Suprapubic skin (tissue), 4 donors: ENCODE results near the gene PSAP. TPM values are rescaled to one million over a fixed set of nuclear protein-coding genes. Genes with fewer than 3 reads are reported as not detected.

ENCODE experiments used
- DNase-seq, 2 donors: peaks; one replicate each; pipeline ENCODE4 v3.0.0-alpha.2; 2019; ENCODE audit warnings: low spot score in 2 of 2
- H3K27ac ChIP-seq: fragments of 200-600 bp; sonication (generic); one replicate; pipeline ENCODE4 v1.5.1; 2019
- H3K27me3 ChIP-seq: fragments of 200-600 bp; sonication (generic); one replicate; pipeline ENCODE4 v1.5.1; 2019
- H3K36me3 ChIP-seq: fragments of 200-600 bp; sonication (generic); one replicate; pipeline ENCODE4 v1.5.1; 2019
- H3K4me1 ChIP-seq: fragments of 200-600 bp; sonication (generic); one replicate; pipeline ENCODE4 v1.5.1; 2019
- H3K4me3 ChIP-seq: fragments of 200-600 bp; sonication (generic); one replicate; pipeline ENCODE4 v1.5.1; 2019; ENCODE audit warnings: mild to moderate bottlenecking
- H3K9me3 ChIP-seq: fragments of 200-600 bp; sonication (generic); one replicate; pipeline ENCODE4 v1.5.1; 2019
- EP300 ChIP-seq: sonication (generic); formaldehyde crosslinking; IDR thresholded peaks from one replicate; pipeline ENCODE4 v1.6.1; 2017; ENCODE audit warnings: antibody characterized with exemption
- POLR2A ChIP-seq, 2 donors: fragments of 450-650 bp; IDR thresholded peaks; one replicate each; pipeline ENCODE4 v1.6.1; 2017; ENCODE audit warnings: antibody characterized with exemption in 2 of 2, mild to moderate bottlenecking in 2 of 2, moderate library complexity in 2 of 2
- POLR2AphosphoS5 ChIP-seq, 3 donors: sonication (generic); formaldehyde crosslinking; IDR thresholded peaks; one replicate each; pipeline ENCODE4 v1.6.1; 2017; ENCODE audit warnings: antibody characterized with exemption in 3 of 3
- WGBS: methylation state at CpG from one replicate; pipeline ENCODE4 v1.1.5; 2018; 5-methylcytosine and 5-hydroxymethylcytosine counted together
- total RNA-seq, 4 donors: library from RNA; depleted of rRNA; stranded (reverse); fragments of >200 nt; gene quantifications; one replicate each; pipeline ENCODE4 v1.1.0, GENCODE V29; 2016
- TF ChIP-seq, protein P1 (sequence below), 2 donors: fragments of 200-600 bp in 1 of 2; fragments of 450-650 bp in 1 of 2; sonication (generic) in 1 of 2; IDR thresholded peaks; one replicate each; pipeline ENCODE4 v1.5.1; 2016 to 2019; ENCODE audit warnings: antibody characterized with exemption in 2 of 2, mild to moderate bottlenecking in 1 of 2, moderate library complexity in 1 of 2

PSAP gene
- total RNA-seq, 4 donors from 2014 or later: 391 to 548 (median 468) TPM

DNA sequence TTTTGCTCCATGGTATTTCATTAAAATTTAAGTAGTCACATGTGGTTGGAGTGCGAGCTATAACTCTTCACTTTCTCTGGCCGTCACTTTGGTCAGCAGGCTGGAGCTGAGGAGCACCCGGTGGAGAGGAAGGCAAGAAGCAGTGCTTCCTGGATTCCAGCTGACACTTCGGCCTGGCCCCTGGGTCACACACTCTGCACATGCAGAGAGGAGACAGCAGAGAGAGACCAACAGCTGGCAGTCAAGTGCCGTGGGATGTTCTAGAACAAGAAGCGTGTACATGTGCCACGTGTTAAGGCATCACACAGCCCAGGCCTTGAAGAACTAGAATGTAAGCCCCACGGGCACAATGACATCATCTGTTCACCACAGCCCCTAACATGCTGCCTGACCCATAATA lies 30.1 kb downstream of the PSAP start:
- H3K27ac ChIP-seq: no peak overlapping the region
- no peak for TF ChIP-seq POLR2AphosphoS5 (IDR thresholded peaks at IDR 0.05)
- TF ChIP-seq, protein P1, sequence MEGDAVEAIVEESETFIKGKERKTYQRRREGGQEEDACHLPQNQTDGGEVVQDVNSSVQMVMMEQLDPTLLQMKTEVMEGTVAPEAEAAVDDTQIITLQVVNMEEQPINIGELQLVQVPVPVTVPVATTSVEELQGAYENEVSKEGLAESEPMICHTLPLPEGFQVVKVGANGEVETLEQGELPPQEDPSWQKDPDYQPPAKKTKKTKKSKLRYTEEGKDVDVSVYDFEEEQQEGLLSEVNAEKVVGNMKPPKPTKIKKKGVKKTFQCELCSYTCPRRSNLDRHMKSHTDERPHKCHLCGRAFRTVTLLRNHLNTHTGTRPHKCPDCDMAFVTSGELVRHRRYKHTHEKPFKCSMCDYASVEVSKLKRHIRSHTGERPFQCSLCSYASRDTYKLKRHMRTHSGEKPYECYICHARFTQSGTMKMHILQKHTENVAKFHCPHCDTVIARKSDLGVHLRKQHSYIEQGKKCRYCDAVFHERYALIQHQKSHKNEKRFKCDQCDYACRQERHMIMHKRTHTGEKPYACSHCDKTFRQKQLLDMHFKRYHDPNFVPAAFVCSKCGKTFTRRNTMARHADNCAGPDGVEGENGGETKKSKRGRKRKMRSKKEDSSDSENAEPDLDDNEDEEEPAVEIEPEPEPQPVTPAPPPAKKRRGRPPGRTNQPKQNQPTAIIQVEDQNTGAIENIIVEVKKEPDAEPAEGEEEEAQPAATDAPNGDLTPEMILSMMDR (IDR thresholded peaks at IDR 0.05): no peak
- peaks cover 98% of the 10 kb centered on the region for H3K36me3 ChIP-seq
- no peak for DNase-seq
- H3K4me3 ChIP-seq: no peak overlapping the region
- no peaks in the 10 kb centered on the region for H3K27me3 ChIP-seq
- peaks cover 8% of the 10 kb centered on the region for H3K4me1 ChIP-seq
- no peaks in the 10 kb centered on the region for H3K9me3 ChIP-seq
- WGBS: 78% methylated on average over 8 of the region's 8 CpGs

DNA sequence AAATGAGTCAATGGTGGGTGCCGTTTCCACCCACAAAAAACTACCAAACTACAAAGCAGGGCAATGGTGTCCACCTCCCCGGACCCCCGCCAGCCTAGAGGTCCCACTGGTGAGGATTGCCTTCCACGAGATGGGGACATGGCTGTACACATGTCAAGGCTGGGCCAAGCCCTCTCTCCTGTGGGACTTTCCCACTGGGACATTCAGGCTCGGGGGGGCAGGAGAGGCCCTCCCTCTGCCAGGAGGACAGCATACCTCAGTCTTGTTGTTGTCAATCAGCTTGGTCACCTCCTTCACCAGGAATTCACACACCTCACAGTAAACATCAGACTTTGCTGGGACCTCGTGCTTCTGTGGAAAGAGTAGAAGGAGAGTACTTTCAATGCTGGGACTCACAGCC lies 31.1 kb downstream of the PSAP start:
- Histone ChIP-seq H3K27me3 (no peaks in the 10 kb centered on the region), H3K36me3 (peaks cover 98% of the 10 kb centered on the region), H3K27ac (no peak overlapping the region), H3K4me3 (no peak overlapping the region), H3K4me1 (peaks cover 8% of the 10 kb centered on the region), H3K9me3 (no peaks in the 10 kb centered on the region)
- 90% methylated on average over 4 of the region's 6 CpGs for WGBS
- no peak for TF ChIP-seq POLR2AphosphoS5 (IDR thresholded peaks at IDR 0.05)
- TF ChIP-seq, protein P1 (IDR thresholded peaks at IDR 0.05): no peak
- no peak for DNase-seq

DNA sequence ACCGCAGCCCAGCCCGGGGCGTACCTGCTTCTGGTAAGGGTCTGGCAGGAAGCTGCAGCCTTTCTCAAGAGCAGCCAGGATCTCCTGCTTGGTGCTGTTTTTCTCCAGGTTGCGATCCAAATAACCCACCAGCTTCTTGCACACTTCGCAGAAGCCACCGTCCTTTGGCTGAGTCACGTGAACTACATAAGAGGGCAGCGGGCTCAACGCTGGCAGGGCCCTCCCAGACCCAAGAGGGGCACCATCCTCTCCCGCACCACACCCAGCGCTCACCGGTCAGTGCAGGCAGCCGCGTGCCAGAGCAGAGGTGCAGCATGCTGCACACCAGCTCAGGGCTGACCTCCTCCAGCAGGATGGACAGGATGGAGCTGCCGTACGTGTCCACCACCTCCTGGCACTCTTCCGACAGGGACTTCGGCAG lies 31.6 kb downstream of the PSAP start:
- 92% methylated on average over 14 of the region's 18 CpGs for WGBS
- H3K4me1 ChIP-seq: peaks cover 8% of the 10 kb centered on the region
- no peaks in the 10 kb centered on the region for H3K27me3 ChIP-seq
- H3K27ac ChIP-seq: no peak overlapping the region
- no peaks in the 10 kb centered on the region for H3K9me3 ChIP-seq
- no peak for DNase-seq
- TF ChIP-seq, protein P1 (IDR thresholded peaks at IDR 0.05): no peak
- TF ChIP-seq EP300 (no peak), POLR2A (IDR thresholded peaks at IDR 0.05) (no peak), POLR2AphosphoS5 (IDR thresholded peaks at IDR 0.05) (no peak)
- H3K4me3 ChIP-seq: no peak overlapping the region
- peaks cover 97% of the 10 kb centered on the region for H3K36me3 ChIP-seq

DNA sequence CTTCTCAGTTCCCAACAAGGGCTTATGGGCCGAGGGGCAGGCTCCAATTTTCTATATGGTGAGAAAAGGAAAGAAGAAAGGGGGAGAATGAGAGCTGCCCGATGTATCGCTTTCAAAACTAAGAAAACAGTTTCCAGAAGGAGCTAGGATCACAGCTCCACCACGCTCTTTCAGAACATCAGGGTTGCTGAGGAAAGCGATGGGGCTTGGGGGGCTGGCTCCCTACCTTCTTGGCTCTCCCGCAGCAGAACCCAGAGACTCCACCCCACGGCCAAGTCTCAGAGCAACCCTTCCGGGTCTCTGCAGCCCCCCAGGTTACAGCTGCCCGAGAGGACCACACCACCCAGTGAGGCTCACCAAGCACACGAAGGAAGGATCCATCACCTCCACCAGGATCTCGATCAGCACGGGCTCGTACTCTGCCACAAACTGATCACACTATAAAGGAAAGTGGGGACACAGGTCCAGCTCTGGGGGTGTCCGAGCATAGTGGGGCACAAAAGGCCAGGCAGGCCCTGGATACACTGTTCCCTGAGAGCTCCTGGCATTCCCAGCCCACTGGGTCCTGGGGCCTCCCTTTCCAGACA lies 32.3 kb downstream of the PSAP start:
- H3K4me3 ChIP-seq: no peak overlapping the region
- no peaks in the 10 kb centered on the region for H3K27me3 ChIP-seq
- no peaks in the 10 kb centered on the region for H3K9me3 ChIP-seq
- H3K27ac ChIP-seq: peak overlapping the region; percentile 12
- no peak for DNase-seq
- peaks cover 8% of the 10 kb centered on the region for H3K4me1 ChIP-seq
- 94% methylated on average over 7 of the region's 14 CpGs for WGBS
- H3K36me3 ChIP-seq: peaks cover 90% of the 10 kb centered on the region
- TF ChIP-seq POLR2AphosphoS5 (IDR thresholded peaks at IDR 0.05): no peak
- no peak for TF ChIP-seq EP300
- TF ChIP-seq, protein P1 (IDR thresholded peaks at IDR 0.05): no peak
- TF ChIP-seq POLR2A (IDR thresholded peaks at IDR 0.05): no peak

DNA sequence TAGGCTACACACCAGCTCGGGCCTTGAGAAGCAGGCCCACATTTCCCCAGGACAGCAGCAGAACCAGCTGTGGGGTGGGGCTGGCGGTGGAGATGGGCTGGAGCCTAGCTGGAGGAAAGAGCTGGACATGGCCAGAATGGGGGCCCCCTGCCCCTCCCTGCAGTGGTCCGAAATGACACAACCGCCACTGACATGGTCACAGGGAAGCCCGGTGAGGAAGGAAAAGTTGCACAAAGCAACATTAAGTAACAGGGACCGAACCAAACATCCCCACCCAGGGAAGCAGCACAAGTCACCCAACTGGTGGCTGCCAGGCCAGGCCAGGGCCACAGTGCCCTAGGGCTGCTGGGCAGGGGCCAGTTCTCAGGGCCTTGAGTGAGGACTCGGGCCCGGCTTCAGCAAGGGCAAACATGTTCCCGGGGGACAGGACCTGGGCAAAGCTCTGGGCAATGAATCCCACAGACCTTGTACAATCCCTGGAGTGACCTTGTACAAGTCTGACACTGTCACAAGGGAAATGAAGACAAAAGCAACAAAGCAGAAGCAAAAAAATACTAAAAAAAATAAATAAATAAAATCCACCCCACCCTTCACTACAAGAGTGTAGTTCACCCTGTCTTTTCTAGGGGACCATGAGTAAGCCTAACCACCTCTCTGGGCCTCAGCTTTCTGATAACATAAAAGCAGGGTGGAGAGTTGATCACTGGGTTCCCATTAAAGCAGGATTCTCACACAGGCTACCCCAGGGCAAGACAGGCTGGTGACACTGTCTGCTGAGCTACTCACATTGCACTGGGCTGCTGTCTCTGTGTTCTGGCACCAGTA lies 33.0 kb downstream of the PSAP start:
- peak overlapping the region; percentile 12 for H3K27ac ChIP-seq
- DNase-seq: peak in 1 of 2 donors; percentile 90

More for the DNA sequence above, 33.0 kb downstream of the PSAP start:
- peaks cover 8% of the 10 kb centered on the region for H3K4me1 ChIP-seq
- peaks cover 83% of the 10 kb centered on the region for H3K36me3 ChIP-seq
- TF ChIP-seq POLR2A (IDR thresholded peaks at IDR 0.05) (no peak), POLR2AphosphoS5 (IDR thresholded peaks at IDR 0.05) (peak in 1 of 3 donors; percentile 6)
- H3K9me3 ChIP-seq: no peaks in the 10 kb centered on the region
- WGBS: 43% methylated on average over 7 of the region's 9 CpGs
- H3K27me3 ChIP-seq: no peaks in the 10 kb centered on the region
- no peak overlapping the region for H3K4me3 ChIP-seq
